ENCODE results near the gene RAB11B.

DNA sequence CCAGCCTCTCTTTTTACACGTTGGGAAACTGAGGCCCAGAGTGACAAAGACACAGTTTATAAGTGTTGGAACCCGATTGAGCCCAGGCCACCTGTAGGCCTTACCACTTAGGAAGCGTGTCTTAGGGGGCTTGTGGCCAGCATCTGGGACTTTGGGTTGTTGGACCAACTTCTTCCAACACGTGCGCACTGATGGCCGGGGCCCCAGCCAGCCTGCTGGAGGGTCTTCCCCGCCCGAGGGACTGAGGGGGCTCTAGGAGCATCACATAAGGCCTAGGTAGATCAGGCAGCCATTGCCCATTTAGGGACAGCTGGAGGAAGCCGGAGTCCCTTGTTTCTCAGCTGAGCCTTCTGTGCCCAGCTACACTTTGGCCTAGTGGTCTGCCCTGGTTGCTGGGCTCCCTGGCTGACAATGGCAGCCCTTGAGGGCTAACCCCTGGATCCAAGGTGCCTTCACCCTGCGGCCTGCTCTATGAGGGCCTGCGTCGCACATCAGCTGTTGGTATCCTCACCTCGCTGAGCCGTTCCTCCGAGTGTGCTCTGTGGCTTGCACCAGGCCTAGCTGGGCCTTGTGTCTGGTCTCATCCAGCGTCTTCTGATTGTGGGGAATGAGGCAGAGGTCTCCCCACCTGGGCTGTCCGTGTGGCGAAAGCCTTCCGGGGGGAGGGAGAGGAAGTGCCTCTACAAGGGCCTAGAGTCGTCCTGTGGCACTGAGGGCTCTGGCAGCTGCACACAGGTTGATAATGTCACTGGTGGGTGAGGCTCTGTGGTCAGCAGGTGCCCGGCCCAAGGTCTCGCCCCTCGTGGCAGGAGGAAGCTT, 1.2 kb downstream of the RAB11B start:
- no peak for TF ChIP-seq CTCF (IDR thresholded peaks at IDR 0.05)
- no peak for TF ChIP-seq EP300 (IDR thresholded peaks at IDR 0.05; ENCODE audit: low read depth)

Data from transverse colon (tissue), 3 donors.